Keratinocyte (primary cell): ENCODE measurements around the gene GLG1.

ENCODE experiments used
- EZH2 ChIP-seq: IDR thresholded peaks from one replicate; pipeline ENCODE4 v1.6.1; 2012; ENCODE audit warnings: inconsistent platforms, mild to moderate bottlenecking, low read length, moderate library complexity
- TF ChIP-seq, protein P1 (sequence below), 3 experiments: IDR thresholded peaks in 1 of 3; conservative IDR thresholded peaks in 1 of 3; optimal IDR thresholded peaks in 1 of 3; 2 replicates in 2 of 3; 3 replicates in 1 of 3; pipeline versions ENCODE3 to v1.5.1; 2011; ENCODE audit warnings: low read length in 3 of 3, mild to moderate bottlenecking in 3 of 3, moderate library complexity in 2 of 3, control low read depth in 1 of 3, inconsistent platforms in 1 of 3; ENCODE audit not compliant: insufficient read depth in 2 of 3; ENCODE audit errors: extremely low read depth in 1 of 3

DNA sequence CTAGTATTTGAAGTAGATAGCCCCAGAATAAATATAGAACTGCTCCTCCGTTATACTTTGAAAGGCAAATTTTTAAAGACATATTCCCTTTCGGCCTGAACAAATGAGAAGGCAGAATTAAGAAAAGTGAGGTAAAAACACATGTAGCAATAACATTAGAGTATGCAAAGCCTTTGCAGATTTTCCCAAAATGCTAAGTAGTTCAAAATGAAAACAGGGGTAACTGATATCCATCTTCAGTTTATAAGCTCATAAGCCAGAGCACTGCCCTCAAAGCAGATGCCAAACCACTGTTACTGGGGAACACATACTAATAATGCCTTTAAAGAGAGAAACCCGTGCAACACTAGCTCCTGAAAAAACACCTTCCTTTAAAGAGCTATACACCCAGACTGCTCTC is 134.4 kb downstream of the GLG1 start:
- TF ChIP-seq, protein P1, sequence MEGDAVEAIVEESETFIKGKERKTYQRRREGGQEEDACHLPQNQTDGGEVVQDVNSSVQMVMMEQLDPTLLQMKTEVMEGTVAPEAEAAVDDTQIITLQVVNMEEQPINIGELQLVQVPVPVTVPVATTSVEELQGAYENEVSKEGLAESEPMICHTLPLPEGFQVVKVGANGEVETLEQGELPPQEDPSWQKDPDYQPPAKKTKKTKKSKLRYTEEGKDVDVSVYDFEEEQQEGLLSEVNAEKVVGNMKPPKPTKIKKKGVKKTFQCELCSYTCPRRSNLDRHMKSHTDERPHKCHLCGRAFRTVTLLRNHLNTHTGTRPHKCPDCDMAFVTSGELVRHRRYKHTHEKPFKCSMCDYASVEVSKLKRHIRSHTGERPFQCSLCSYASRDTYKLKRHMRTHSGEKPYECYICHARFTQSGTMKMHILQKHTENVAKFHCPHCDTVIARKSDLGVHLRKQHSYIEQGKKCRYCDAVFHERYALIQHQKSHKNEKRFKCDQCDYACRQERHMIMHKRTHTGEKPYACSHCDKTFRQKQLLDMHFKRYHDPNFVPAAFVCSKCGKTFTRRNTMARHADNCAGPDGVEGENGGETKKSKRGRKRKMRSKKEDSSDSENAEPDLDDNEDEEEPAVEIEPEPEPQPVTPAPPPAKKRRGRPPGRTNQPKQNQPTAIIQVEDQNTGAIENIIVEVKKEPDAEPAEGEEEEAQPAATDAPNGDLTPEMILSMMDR (optimal IDR thresholded peaks at IDR 0.05 in 1 of 3, IDR thresholded peaks at IDR 0.05 in 1 of 3, conservative IDR thresholded peaks at IDR 0.05 in 1 of 3; ENCODE audit: extremely low read depth in 1 of 3, insufficient read depth in 2 of 3, low read length in 3 of 3), result no peak
- no peak for TF ChIP-seq EZH2
